Left ventricle myocardium inferior (tissue), 1 donor: ENCODE measurements around the gene CA5A. TPM values are rescaled to one million over a fixed set of nuclear protein-coding genes. Genes with fewer than 3 reads are reported as not detected.
A peak's percentile ranks its signal among the peaks of the same experiment; 100 is the strongest.
"Not testable (repeated sequence)": the region's sequence is repeated elsewhere in the genome, so short reads cannot be mapped to it uniquely, and the experiment has no call there.

Experiments used
- DNase-seq: peaks from one replicate; pipeline ENCODE4 v3.0.0-alpha.2; 2020
- H3K27ac ChIP-seq: fragments of 200-600 bp; replicated peaks from 2 replicates; pipeline ENCODE4 v1.8.0; 2021
- H3K27me3 ChIP-seq: fragments of 200-600 bp; 2 replicates; pipeline ENCODE4 v1.8.0; 2021; ENCODE audit warnings: low read depth
- H3K36me3 ChIP-seq: fragments of 200-600 bp; 2 replicates; pipeline ENCODE4 v1.8.0; 2021
- H3K4me1 ChIP-seq: fragments of 200-600 bp; 2 replicates; pipeline ENCODE4 v1.8.0; 2021
- H3K4me3 ChIP-seq: fragments of 200-600 bp; 2 replicates; pipeline ENCODE4 v1.8.0; 2021; ENCODE audit warnings: mild to moderate bottlenecking, moderate library complexity
- H3K9me3 ChIP-seq: fragments of 200-600 bp; replicated peaks from 2 replicates; pipeline ENCODE4 v1.8.0; 2021
- intact Hi-C: fragments of 100-400 bp; cut with micrococcal nuclease; formaldehyde crosslinking; loops from one replicate; pipeline ENCODE4 v1.11.0; 2022
- total RNA-seq: library from RNA; stranded (reverse); fragmentation: NEBNext Ultra II Directional; extraction: Animal tissue kit (Norgen Biotek cat#: 25700); gene quantifications from one replicate; pipeline ENCODE4 v1.2.1, GENCODE V29; 2021
- TF ChIP-seq, protein P1 (sequence below): fragments of 200-600 bp; IDR thresholded peaks from 2 replicates; pipeline ENCODE4 v1.8.0; 2021; ENCODE audit warnings: antibody characterized with exemption, mild to moderate bottlenecking, borderline replicate concordance
- donor health status: DM: no; HTN: yes; CAD: no; lungs with severe emphysema.

Gene CA5A
- total RNA-seq, 1 donor from 2014 or later, result not detected

DNA sequence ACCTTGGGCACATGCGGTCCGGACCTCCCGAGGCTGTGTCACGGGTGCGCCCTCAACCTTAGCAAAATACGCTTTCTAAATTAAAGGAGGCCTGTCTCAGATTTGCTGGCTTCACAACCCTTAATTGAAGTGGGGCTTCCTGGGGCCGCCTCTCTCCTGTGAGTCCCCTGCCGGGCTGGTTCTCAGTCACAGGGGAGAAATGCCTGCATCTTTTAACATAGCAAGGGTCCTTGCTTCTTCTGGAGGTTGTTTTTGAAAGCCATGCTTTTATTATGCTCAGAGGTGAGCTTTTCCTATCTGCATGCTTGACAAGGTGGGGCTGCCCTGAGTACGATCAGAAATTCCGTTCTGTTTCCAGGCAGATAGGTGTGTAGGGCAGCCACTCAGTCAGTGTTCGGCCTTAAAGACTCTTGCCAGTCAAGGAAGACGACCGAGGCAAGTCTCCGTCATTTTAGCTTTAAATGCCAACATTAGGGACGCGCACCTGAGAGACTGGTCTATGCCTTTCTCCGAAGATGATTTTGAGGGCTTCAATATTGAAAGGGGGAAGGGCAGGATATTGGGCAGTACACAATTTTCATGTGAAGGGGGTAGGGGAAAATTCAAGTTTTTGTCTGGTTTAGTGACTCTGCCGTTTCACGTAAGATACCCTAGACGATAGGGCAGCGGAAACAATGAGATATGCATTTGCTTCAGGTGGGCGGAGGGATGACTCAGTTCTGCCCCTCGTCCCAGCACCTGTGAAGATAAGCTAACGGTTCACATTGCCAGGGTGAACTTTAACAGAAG lies 61.5 kb downstream of the CA5A start:
- Histone ChIP-seq H3K36me3 (no peaks in the 10 kb centered on the region), H3K4me3 (no peak overlapping the region), H3K27me3 (peaks cover 58% of the 10 kb centered on the region), H3K4me1 (peaks cover 7% of the 10 kb centered on the region), H3K9me3 (no peaks in the 10 kb centered on the region), H3K27ac (no peak overlapping the region)
- no peak for DNase-seq
- TF ChIP-seq, protein P1, sequence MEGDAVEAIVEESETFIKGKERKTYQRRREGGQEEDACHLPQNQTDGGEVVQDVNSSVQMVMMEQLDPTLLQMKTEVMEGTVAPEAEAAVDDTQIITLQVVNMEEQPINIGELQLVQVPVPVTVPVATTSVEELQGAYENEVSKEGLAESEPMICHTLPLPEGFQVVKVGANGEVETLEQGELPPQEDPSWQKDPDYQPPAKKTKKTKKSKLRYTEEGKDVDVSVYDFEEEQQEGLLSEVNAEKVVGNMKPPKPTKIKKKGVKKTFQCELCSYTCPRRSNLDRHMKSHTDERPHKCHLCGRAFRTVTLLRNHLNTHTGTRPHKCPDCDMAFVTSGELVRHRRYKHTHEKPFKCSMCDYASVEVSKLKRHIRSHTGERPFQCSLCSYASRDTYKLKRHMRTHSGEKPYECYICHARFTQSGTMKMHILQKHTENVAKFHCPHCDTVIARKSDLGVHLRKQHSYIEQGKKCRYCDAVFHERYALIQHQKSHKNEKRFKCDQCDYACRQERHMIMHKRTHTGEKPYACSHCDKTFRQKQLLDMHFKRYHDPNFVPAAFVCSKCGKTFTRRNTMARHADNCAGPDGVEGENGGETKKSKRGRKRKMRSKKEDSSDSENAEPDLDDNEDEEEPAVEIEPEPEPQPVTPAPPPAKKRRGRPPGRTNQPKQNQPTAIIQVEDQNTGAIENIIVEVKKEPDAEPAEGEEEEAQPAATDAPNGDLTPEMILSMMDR, result no peak
- intact Hi-C loops, result loop anchor here (5.0 kb wide), 1 partner anchor 98 kb away; no protein-coding TSS in a partner anchor

DNA sequence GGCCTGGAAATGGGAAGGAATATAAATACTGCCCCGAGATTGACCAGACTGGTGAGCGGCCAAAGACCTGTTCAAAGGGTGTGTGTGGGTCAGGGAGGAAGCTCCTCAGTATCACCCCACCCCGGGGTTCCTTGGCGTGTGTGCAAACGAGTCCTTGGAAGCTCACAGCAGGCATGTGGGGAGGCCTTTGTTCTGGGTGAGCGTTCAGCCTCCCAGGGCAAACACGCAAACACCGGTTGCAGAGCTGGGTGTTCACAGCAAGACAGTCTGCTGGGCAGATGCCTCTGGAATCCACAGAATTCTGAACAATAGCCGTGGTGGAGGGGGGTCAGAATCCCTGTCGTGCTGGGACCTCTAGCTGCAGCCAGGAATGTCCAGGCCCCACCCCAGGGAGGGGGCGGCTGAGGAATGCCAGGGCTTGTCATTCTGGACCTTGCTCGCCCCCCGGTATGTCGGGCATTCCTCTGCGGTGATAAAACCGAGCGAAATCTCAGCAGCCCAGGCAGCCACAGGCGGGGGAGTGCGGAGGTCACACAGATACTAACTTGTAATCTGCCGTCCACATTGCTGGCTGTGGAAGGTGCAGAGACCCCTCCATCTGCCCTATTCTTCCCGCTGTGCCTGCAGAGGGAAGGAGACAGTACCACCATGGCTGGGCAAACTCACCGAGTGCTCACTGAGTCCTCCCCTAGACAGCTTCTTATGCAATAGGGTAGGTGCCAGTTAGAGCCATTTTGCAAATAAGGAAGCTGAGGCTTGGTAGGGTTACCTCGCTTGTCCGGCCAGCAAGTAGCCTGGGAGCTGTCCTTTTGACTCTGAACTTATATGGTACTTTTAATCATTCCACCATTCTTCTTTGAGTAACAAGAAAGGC lies 65.7 kb downstream of the CA5A start:
- not testable (repeated sequence) for H3K9me3 ChIP-seq, DNase-seq, H3K4me3 ChIP-seq, H3K36me3 ChIP-seq, H3K27ac ChIP-seq
- H3K27me3 ChIP-seq, result peaks cover 57% of the 10 kb centered on the region
- H3K4me1 ChIP-seq, result peaks cover 21% of the 10 kb centered on the region
- intact Hi-C loops, result loop anchor here (5.0 kb wide), 1 partner anchor 93 kb away; no protein-coding TSS in a partner anchor

DNA sequence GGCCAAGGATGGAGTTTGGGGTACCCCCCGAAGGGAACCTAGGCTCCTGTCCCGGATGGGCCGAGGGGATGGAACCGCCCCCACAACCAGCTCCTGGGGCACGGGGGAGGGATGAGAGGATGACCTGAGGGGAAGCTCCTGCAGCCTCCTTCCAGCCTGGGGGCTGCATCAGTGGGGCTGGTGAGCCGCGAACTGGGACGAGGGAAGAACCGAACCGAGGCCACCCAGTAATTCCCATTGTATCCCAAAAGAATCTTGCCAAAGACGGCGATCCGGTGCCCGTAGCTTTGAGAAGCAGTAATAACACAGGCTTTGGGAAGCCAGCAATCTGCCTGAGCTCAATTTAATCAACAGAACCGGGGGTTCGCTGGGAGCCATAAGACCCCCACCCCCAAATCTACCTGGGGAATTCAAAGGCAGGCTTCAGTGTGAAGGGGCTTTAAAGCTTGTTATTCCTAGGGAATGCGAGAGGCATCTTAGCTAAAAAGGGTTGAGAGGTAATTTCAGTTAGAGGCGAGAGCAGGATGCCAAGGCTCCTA lies 66.4 kb downstream of the CA5A start:
- H3K9me3 ChIP-seq, H3K36me3 ChIP-seq, DNase-seq, H3K4me3 ChIP-seq, H3K27ac ChIP-seq: not testable (repeated sequence)
- intact Hi-C loops, result loop anchor here (5.0 kb wide), 1 partner anchor 93 kb away; no protein-coding TSS in a partner anchor
- Histone ChIP-seq H3K4me1 (peaks cover 21% of the 10 kb centered on the region), H3K27me3 (peaks cover 50% of the 10 kb centered on the region)

DNA sequence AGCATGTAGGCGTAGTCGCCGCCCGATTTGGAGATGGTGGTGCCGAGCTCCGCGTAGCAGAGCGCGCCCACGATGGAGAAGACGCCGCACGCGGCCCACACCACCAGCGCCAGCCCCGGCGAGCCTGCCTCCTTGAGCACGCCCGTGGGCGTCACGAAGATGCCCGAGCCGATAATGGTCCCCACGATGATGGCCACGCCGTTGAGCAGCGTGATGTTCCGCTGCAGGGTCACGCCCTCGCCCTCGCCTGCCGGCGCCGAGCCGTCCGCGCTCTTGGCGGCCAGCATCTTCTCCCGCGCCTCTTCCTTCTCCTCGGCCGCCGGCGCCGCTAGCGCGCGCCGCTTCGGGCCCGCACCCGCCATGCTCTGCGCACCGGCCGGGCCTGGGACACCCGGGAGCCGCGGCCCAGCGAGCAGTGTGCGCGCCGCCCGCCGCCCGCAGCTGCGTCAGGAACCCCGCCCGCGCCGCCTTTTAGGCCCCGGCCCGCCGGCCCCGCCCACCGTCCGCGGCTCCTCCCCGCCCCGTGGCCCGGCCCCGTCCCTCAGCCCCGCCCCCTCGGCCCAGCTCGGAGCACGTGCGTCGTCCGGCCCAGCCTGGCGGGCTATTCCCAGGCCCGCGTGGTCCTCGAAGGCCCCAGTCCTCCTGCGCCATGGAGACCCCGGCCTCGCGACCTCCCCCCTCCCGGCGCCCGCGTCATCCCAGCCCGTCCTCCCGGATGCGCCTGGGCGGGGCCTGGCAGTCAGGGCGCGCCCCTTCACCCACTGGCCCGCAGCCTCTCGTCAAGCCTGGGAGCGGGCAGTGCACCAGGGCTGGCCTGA lies 67.1 kb downstream of the CA5A start, which contains the start of gene SLC7A5:
Gene SLC7A5, minus strand, starts transcription at position 447 of the 818 bp plus-strand sequence. Its CDS starts 85 bp downstream, at position 362.
- H3K36me3 ChIP-seq, H3K9me3 ChIP-seq, intact Hi-C loops: not testable (repeated sequence)
- peak; percentile 82 for DNase-seq
- H3K27ac ChIP-seq, result peak within 1 kb of the TSS; percentile 8
- H3K4me1 ChIP-seq, result peaks cover 21% of the 10 kb centered on the region
- H3K27me3 ChIP-seq, result peaks cover 43% of the 10 kb centered on the region
- peak within 1 kb of the TSS; percentile 69 for H3K4me3 ChIP-seq

DNA sequence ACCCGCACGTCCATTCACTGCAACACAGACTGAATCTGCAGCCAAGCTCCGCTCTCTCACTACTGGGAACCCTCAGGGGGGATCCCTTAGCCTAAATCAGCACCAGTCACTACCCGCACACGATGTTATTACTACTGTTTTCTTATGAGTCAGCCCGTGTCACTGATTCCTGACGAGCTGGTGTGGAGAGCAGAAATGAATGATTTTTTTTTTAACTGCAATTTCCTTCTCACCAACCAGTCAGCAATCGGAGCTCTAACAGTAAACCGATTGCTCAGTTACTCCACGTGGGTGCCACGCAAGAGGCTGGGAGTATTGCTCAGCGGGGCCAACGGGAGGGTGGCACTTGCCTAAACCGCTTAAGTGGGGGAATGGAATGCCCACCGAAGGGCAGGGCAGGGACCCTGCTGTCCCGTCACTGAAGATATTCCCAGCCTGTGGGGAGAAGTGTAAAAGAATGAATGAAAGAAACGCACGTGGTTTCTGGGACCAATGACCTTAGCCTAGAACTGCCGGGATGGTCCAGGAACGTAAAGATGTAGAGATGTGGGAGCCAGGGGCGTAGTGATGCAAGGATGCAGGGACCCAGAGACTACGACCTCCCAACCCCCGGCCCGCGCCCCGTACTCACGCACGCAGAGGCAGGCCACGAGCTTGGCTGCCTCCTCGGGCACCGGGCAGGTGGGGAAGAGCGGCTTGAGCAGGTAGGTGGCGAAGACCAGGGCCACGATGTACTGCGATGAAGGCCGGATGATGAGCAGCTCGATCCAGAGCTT lies 67.9 kb downstream of the CA5A start:
- intact Hi-C loops, H3K9me3 ChIP-seq, DNase-seq, H3K36me3 ChIP-seq, H3K27ac ChIP-seq: not testable (repeated sequence)
- Histone ChIP-seq H3K27me3 (peaks cover 35% of the 10 kb centered on the region), H3K4me3 (peak overlapping the region; percentile 69), H3K4me1 (peaks cover 21% of the 10 kb centered on the region)

DNA sequence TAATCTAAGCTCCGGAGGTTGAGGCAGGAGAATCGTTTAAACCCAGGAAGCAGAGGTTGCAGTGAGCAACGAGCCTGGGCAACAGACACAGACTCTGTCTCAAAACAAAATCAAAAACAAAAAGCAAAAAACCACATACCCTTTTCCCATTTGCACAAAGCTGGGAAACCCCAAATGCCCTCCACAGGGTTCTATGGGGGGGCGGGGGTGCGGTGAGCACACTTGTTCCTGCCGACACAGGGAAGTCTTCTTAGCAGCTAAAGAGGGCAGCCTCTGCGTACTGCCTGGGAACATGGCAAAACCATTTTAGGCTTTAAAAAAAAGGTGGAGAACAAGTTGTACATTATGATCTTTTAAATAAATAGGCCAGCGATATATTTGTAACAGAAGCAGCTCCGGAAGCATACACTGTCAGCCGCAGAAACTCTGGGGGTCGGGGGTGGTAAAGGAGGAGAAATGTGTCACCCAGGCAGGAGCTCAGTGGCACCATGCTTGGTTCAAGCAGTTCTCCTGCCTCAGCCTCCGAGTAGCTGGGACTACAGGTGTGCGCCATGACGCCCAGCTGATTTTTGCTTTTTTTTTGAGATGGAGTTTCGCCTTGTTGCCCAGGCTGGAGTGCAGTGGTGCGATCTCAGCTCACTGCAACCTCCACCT lies 70.3 kb downstream of the CA5A start:
- H3K4me3 ChIP-seq, intact Hi-C loops, H3K9me3 ChIP-seq, H3K36me3 ChIP-seq, H3K27ac ChIP-seq: not testable (repeated sequence)
- Histone ChIP-seq H3K4me1 (peaks cover 29% of the 10 kb centered on the region), H3K27me3 (peaks cover 20% of the 10 kb centered on the region)
- DNase-seq, result peak; percentile 8
